ENCODE results near the gene RTL1.

The RTL1 gene

GRCh38 chr14:100882026-100882967, 21.2 kb downstream of the RTL1 start:
- no peak for DNase-seq (ENCODE audit: low read depth)

GRCh38 chr14:100881211-100882025, 22.1 kb downstream of the RTL1 start:
- no peak for DNase-seq (ENCODE audit: low read depth)

GRCh38 chr14:100880271-100881101, 23.0 kb downstream of the RTL1 start:
- DNase-seq (ENCODE audit: low read depth) = no peak

- no peak for DNase-seq (ENCODE audit: low read depth)
Measured at GRCh38 chr14:100879782-100880181, 23.7 kb downstream of the RTL1 start.

- DNase-seq (ENCODE audit: low read depth) = no peak
Measured at GRCh38 chr14:100879194-100879593, 24.3 kb downstream of the RTL1 start.

GRCh38 chr14:100878271-100879146, 25.0 kb downstream of the RTL1 start:
- no peak for DNase-seq (ENCODE audit: low read depth)

- DNase-seq (ENCODE audit: low read depth) = no peak
Measured at GRCh38 chr14:100875861-100876590, 27.5 kb downstream of the RTL1 start.

- DNase-seq (ENCODE audit: low read depth) = no peak
Measured at GRCh38 chr14:100875126-100875525, 28.4 kb downstream of the RTL1 start.

- no peak for DNase-seq (ENCODE audit: low read depth)
Measured at GRCh38 chr14:100874411-100875091, 29.0 kb downstream of the RTL1 start.

GRCh38 chr14:100874051-100874410, 29.5 kb downstream of the RTL1 start:
- no peak for DNase-seq (ENCODE audit: low read depth)

GRCh38 chr14:100873096-100873482, 30.4 kb downstream of the RTL1 start:
- DNase-seq (ENCODE audit: low read depth) = no peak

- DNase-seq (ENCODE audit: low read depth) = no peak
Measured at GRCh38 chr14:100872259-100873095, 31.0 kb downstream of the RTL1 start.

GRCh38 chr14:100871234-100872186, 32.0 kb downstream of the RTL1 start:
- peak; percentile 10 for DNase-seq (ENCODE audit: low read depth)

GRCh38 chr14:100868621-100869370, 34.7 kb downstream of the RTL1 start:
- no peak for DNase-seq (ENCODE audit: low read depth)

GRCh38 chr14:100867631-100868315, 35.7 kb downstream of the RTL1 start:
- DNase-seq (ENCODE audit: low read depth) = no peak
